ENCODE results near the gene THSD4.

DNA sequence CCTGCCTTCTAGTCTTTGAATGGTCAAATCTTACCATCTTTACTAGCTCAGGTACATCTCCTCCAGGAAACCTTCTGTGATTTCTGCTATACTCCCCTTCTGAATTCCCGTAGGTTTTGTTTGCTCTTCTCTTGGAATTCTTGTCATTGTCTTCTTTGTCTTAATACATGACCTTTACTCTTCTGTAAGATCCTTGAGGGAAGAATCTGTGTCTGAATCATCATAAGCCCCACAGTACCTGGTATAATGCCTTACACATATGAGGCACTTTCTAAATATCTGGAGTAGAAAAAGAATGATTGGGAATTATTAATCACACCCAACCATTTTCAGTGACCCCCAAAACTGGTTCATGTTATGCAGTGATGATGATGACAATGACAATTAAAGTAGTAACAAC is 485.0 kb downstream of the THSD4 start:
- no peak for TF ChIP-seq JUND (IDR thresholded peaks at IDR 0.05; ENCODE audit: low read length)
- TF ChIP-seq POLR2A (IDR thresholded peaks at IDR 0.05; ENCODE audit: control extremely low read depth in 1 of 2, low read depth in 2 of 2, low read length in 2 of 2): no peak
- TF ChIP-seq, protein P1, sequence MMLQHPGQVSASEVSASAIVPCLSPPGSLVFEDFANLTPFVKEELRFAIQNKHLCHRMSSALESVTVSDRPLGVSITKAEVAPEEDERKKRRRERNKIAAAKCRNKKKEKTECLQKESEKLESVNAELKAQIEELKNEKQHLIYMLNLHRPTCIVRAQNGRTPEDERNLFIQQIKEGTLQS (IDR thresholded peaks at IDR 0.05; ENCODE audit: insufficient read depth, low read depth, low read length): no peak
- no peak for TF ChIP-seq YY1 (IDR thresholded peaks at IDR 0.05; ENCODE audit: low read depth, low read length)
- no peak for TF ChIP-seq KDM1A (IDR thresholded peaks at IDR 0.05; ENCODE audit: borderline replicate concordance, low read length)
- no peak for TF ChIP-seq NRF1 (IDR thresholded peaks at IDR 0.05; ENCODE audit: low read depth, low read length)
- TF ChIP-seq CBX5 (IDR thresholded peaks at IDR 0.05; ENCODE audit: low read depth, low read length): no peak
- no peak for TF ChIP-seq EGR1 (IDR thresholded peaks at IDR 0.05; ENCODE audit: borderline replicate concordance, low read depth, low read length)
- no peak for TF ChIP-seq POLR2AphosphoS5 (IDR thresholded peaks at IDR 0.05; ENCODE audit: low read depth, low read length)
- no peak for TF ChIP-seq ZNF274 (IDR thresholded peaks at IDR 0.05; ENCODE audit: borderline replicate concordance, extremely low read depth, low read length)
- TF ChIP-seq, protein P2, sequence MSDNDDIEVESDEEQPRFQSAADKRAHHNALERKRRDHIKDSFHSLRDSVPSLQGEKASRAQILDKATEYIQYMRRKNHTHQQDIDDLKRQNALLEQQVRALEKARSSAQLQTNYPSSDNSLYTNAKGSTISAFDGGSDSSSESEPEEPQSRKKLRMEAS (IDR thresholded peaks at IDR 0.05): no peak
- no peak for TF ChIP-seq HDAC2 (IDR thresholded peaks at IDR 0.05; ENCODE audit: borderline replicate concordance in 1 of 2, low read depth in 2 of 2, low read length in 2 of 2)
- TF ChIP-seq EP300 (IDR thresholded peaks at IDR 0.05; ENCODE audit: borderline replicate concordance in 1 of 2, low read depth in 2 of 2, low read length in 2 of 2): no peak

Measured in H1 (cell line).